ENCODE data around the gene PRKAR2B.

Gene PRKAR2B

GRCh38 chr7:107009846-107010203 is 34.7 kb upstream of the PRKAR2B start:
- no peak for TF ChIP-seq REST (IDR thresholded peaks at IDR 0.05; ENCODE audit: insufficient read depth in 1 of 2, low read depth in 2 of 2, low read length in 2 of 2)
- no peak for TF ChIP-seq SIN3A (IDR thresholded peaks at IDR 0.05; ENCODE audit: borderline replicate concordance, insufficient read depth, low read length)
- no peak for TF ChIP-seq FOXP2 (optimal IDR thresholded peaks at IDR 0.05; ENCODE audit: borderline replicate concordance, extremely low read depth, extremely low read length, insufficient read depth)
- TF ChIP-seq TAF1 (IDR thresholded peaks at IDR 0.05; ENCODE audit: borderline replicate concordance, insufficient read depth, low read length) = no peak
- TF ChIP-seq POLR2AphosphoS5 (IDR thresholded peaks at IDR 0.05; ENCODE audit: low read depth, low read length) = no peak

GRCh38 chr7:107012691-107013090 is 31.8 kb upstream of the PRKAR2B start:
- TF ChIP-seq FOXP2 (optimal IDR thresholded peaks at IDR 0.05; ENCODE audit: borderline replicate concordance, extremely low read depth, extremely low read length, insufficient read depth) (no peak), SIN3A (IDR thresholded peaks at IDR 0.05; ENCODE audit: borderline replicate concordance, insufficient read depth, low read length) (no peak), TAF1 (IDR thresholded peaks at IDR 0.05; ENCODE audit: borderline replicate concordance, insufficient read depth, low read length) (no peak), POLR2AphosphoS5 (IDR thresholded peaks at IDR 0.05; ENCODE audit: low read depth, low read length) (no peak)

- no peak for TF ChIP-seq TAF1 (IDR thresholded peaks at IDR 0.05; ENCODE audit: borderline replicate concordance, insufficient read depth, low read length)
Measured at GRCh38 chr7:107014387-107015023, 30.0 kb upstream of the PRKAR2B start.

- TF ChIP-seq TAF1 (IDR thresholded peaks at IDR 0.05; ENCODE audit: borderline replicate concordance, insufficient read depth, low read length) (no peak), SIN3A (IDR thresholded peaks at IDR 0.05; ENCODE audit: borderline replicate concordance, insufficient read depth, low read length) (no peak)
Measured at GRCh38 chr7:107016312-107016711, 28.2 kb upstream of the PRKAR2B start.

GRCh38 chr7:107017965-107018719 is 26.4 kb upstream of the PRKAR2B start:
- no peak for TF ChIP-seq SIN3A (IDR thresholded peaks at IDR 0.05; ENCODE audit: borderline replicate concordance, insufficient read depth, low read length)
- TF ChIP-seq POLR2AphosphoS5 (IDR thresholded peaks at IDR 0.05; ENCODE audit: low read depth, low read length) = no peak
- TF ChIP-seq FOXP2 (optimal IDR thresholded peaks at IDR 0.05; ENCODE audit: borderline replicate concordance, extremely low read depth, extremely low read length, insufficient read depth) = no peak
- no peak for TF ChIP-seq TAF1 (IDR thresholded peaks at IDR 0.05; ENCODE audit: borderline replicate concordance, insufficient read depth, low read length)
- TF ChIP-seq REST (IDR thresholded peaks at IDR 0.05; ENCODE audit: insufficient read depth in 1 of 2, low read depth in 2 of 2, low read length in 2 of 2) = no peak

GRCh38 chr7:107020400-107020799 is 24.1 kb upstream of the PRKAR2B start:
- no peak for TF ChIP-seq TAF1 (IDR thresholded peaks at IDR 0.05; ENCODE audit: borderline replicate concordance, insufficient read depth, low read length)
- TF ChIP-seq FOXP2 (optimal IDR thresholded peaks at IDR 0.05; ENCODE audit: borderline replicate concordance, extremely low read depth, extremely low read length, insufficient read depth) = no peak
- TF ChIP-seq REST (IDR thresholded peaks at IDR 0.05; ENCODE audit: insufficient read depth in 1 of 2, low read depth in 2 of 2, low read length in 2 of 2) = no peak
- no peak for TF ChIP-seq POLR2AphosphoS5 (IDR thresholded peaks at IDR 0.05; ENCODE audit: low read depth, low read length)
- TF ChIP-seq SIN3A (IDR thresholded peaks at IDR 0.05; ENCODE audit: borderline replicate concordance, insufficient read depth, low read length) = no peak

Data from PFSK-1 (cell line).